ENCODE data around the gene PLPPR5.

DNA sequence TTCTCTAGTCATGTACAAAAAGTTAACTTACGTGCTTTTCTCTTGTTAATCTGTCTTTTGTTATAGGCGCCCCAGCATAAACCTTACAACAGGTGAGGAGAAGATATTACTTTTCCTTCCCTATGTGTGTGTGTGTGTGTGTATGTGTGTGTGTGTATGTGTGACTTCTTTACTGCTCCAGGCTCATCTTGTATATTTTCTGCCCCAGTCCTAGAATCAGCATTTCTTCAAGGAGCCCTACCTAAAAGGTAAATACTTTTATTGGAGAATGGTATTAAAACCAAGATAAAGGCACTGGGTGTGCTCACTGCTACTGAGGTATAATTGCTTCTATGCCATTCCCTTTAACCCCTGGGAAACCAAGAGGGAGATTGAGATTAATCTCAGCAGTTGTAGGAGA, 129.8 kb downstream of the PLPPR5 start:
- TF ChIP-seq CTCF (conservative IDR thresholded peaks at IDR 0.05; ENCODE audit: low read depth, low read length) = no peak
- TF ChIP-seq, protein P1, sequence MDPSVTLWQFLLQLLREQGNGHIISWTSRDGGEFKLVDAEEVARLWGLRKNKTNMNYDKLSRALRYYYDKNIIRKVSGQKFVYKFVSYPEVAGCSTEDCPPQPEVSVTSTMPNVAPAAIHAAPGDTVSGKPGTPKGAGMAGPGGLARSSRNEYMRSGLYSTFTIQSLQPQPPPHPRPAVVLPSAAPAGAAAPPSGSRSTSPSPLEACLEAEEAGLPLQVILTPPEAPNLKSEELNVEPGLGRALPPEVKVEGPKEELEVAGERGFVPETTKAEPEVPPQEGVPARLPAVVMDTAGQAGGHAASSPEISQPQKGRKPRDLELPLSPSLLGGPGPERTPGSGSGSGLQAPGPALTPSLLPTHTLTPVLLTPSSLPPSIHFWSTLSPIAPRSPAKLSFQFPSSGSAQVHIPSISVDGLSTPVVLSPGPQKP (IDR thresholded peaks at IDR 0.05; ENCODE audit: borderline replicate concordance, low read depth, low read length) = no peak
- no peak for TF ChIP-seq POLR2A (IDR thresholded peaks at IDR 0.05; ENCODE audit: low read depth, low read length)
- no peak for TF ChIP-seq CEBPB (IDR thresholded peaks at IDR 0.05; ENCODE audit: low read depth, low read length)
- no peak for TF ChIP-seq MAFK (IDR thresholded peaks at IDR 0.05; ENCODE audit: low read depth, low read length)
- no peak for TF ChIP-seq RAD21 (IDR thresholded peaks at IDR 0.05; ENCODE audit: low read length)
- no peak for TF ChIP-seq USF2 (IDR thresholded peaks at IDR 0.05; ENCODE audit: low read depth, low read length)
- TF ChIP-seq RFX5 (IDR thresholded peaks at IDR 0.05; ENCODE audit: low read depth, low read length) = no peak
- no peak for TF ChIP-seq NFE2L2 (IDR thresholded peaks at IDR 0.05; ENCODE audit: low read depth, low read length)
